CD4-positive, alpha-beta memory T cell (primary cell): ENCODE measurements around the gene VEGFB. TPM values are rescaled to one million over a fixed set of nuclear protein-coding genes. Genes with fewer than 3 reads are reported as not detected.
A peak's percentile ranks its signal among the peaks of the same experiment; 100 is the strongest.

Experiments used
- CTCF ChIA-PET: fragments of 350-600 bp; sonication (Branson Sonifier 250); formaldehyde crosslinking; loops from one replicate; lab custom pipeline; 2021; ENCODE audit warnings: inconsistent platforms; ENCODE audit not compliant: partially characterized antibody; lab: Charles Lee
- POLR2A ChIA-PET: fragments of 350-600 bp; sonication (Branson Sonifier 250); formaldehyde crosslinking; loops from one replicate; lab custom pipeline; 2021; ENCODE audit not compliant: partially characterized antibody; lab: Charles Lee
- DNase-seq, 5 donors: peaks; one replicate each; pipeline versions ENCODE4 v3.0.0 to v3.0.0-alpha.2; 2020 to 2022; ENCODE audit warnings: mixed read lengths in 1 of 5
- H3K27ac ChIP-seq: one replicate; pipeline ENCODE4 v1.7.0; 2013; ENCODE audit warnings: low read depth, low read length
- H3K27me3 ChIP-seq: 2 replicates; pipeline ENCODE4 v1.7.0; 2013; ENCODE audit warnings: mild to moderate bottlenecking, low read length, moderate library complexity; ENCODE audit not compliant: insufficient read depth
- H3K36me3 ChIP-seq: 2 replicates; pipeline ENCODE4 v1.7.0; 2013; ENCODE audit warnings: mild to moderate bottlenecking, low read length, moderate library complexity; ENCODE audit not compliant: insufficient read depth
- H3K4me1 ChIP-seq: 2 replicates; pipeline ENCODE4 v1.7.0; 2013; ENCODE audit warnings: mild to moderate bottlenecking, low read length, moderate library complexity; ENCODE audit not compliant: insufficient read depth
- H3K4me3 ChIP-seq, 2 donors: one replicate each; pipeline ENCODE4 v1.7.0; 2013; ENCODE audit warnings: low read length in 2 of 2, mild to moderate bottlenecking in 1 of 2
- H3K9me3 ChIP-seq, 2 donors: one replicate each; pipeline ENCODE4 v1.7.0; 2013; ENCODE audit warnings: low read length in 2 of 2, control low read depth in 1 of 2; ENCODE audit not compliant: control insufficient read depth in 1 of 2
- H3K27ac Mint-ChIP-seq, 7 donors: one replicate each; pipeline ENCODE4 v1.8.0; 2020 to 2021; ENCODE audit warnings: mixed read lengths in 7 of 7, mild to moderate bottlenecking in 6 of 7, inconsistent platforms in 3 of 7, moderate library complexity in 3 of 7
- H3K27me3 Mint-ChIP-seq, 2 donors: one replicate each; pipeline ENCODE4 v1.8.0; 2020 to 2021; ENCODE audit warnings: mixed read lengths in 2 of 2
- H3K36me3 Mint-ChIP-seq, 2 donors: one replicate each; pipeline ENCODE4 v1.8.0; 2020 to 2021; ENCODE audit warnings: mixed read lengths in 2 of 2, inconsistent platforms in 1 of 2, mild to moderate bottlenecking in 1 of 2
- H3K4me1 Mint-ChIP-seq, 4 donors: one replicate each; pipeline ENCODE4 v1.8.0; 2020 to 2021; ENCODE audit warnings: mixed read lengths in 4 of 4, mild to moderate bottlenecking in 1 of 4
- H3K4me3 Mint-ChIP-seq, 8 donors: one replicate each; pipeline ENCODE4 v1.8.0; 2020 to 2021; ENCODE audit warnings: mixed read lengths in 8 of 8, mild to moderate bottlenecking in 7 of 8, moderate library complexity in 6 of 8, inconsistent platforms in 3 of 8
- H3K9me3 Mint-ChIP-seq, 8 donors: one replicate each; pipeline ENCODE4 v1.8.0; 2020 to 2021; ENCODE audit warnings: mixed read lengths in 8 of 8, mild to moderate bottlenecking in 5 of 8, inconsistent platforms in 3 of 8, moderate library complexity in 1 of 8
- intact Hi-C: fragments of 100-400 bp; cut with micrococcal nuclease; formaldehyde crosslinking; loops from one replicate; pipeline ENCODE4 v1.15.1; 2023
- polyA plus RNA-seq, 2 donors: library from polyadenylated mRNA; unstranded; fragments of 300-500 nt; fragmentation: Illumina TruSeq; gene quantifications; one replicate each; pipeline ENCODE4 v1.2.3, GENCODE V29; 2021
- total RNA-seq, 2 experiments: library from RNA; stranded (reverse); gene quantifications; one replicate each; pipeline ENCODE4 v1.2.3, GENCODE V29; 2021

The VEGFB gene
- total RNA-seq (10 to 100 TPM; 96.8 to 97.3 TPM), polyA plus RNA-seq (10 to 100 TPM in 1 of 2 donors, 1 to 10 TPM in 1; 2.3 to 22.2 TPM)

- Mint-ChIP-seq H3K27ac (peak within 1 kb of the TSS; percentile 73 to 94 (median 91)), H3K9me3 (no peaks in the 10 kb centered on the region), H3K27me3 (no peaks in the 10 kb centered on the region), H3K4me1 (peaks cover 14 to 53% (median 35%) of the 10 kb centered on the region in 4 donors), H3K36me3 (peaks cover 0 to 25% of the 10 kb centered on the region in 2 donors), H3K4me3 (peak within 1 kb of the TSS; percentile 79 to 87 (median 82))
- intact Hi-C loops: loop anchor here (1.0 kb wide), 1 partner anchor 8 kb away; the partner anchor contains the start of genes NUDT22 and TRPT1
- no peaks in the 10 kb centered on the region for H3K27me3 ChIP-seq
- ChIA-PET CTCF (interaction anchor here (1.1 to 1.6 kb wide), 4 partner anchors 17 to 67 kb away, joined by 3 to 10 read pairs (median 5); partner anchors contain the start of genes CATSPERZ, FERMT3 and PLCB3), POLR2A (interaction anchor here (0.6 to 38.9 kb wide), 9 partner anchors 10 to 83 kb away, joined by 3 to 937 read pairs (median 9); partner anchors contain the start of genes BAD, FERMT3, FKBP2 and NUDT22)
- H3K9me3 ChIP-seq: no peaks in the 10 kb centered on the region
- DNase-seq: peak; percentile 62 to 76 (median 66)
- H3K4me3 ChIP-seq: peak within 1 kb of the TSS; percentile 57 to 58
- H3K4me1 ChIP-seq: peaks cover 42% of the 10 kb centered on the region
- H3K27ac ChIP-seq: peak within 1 kb of the TSS; percentile 71
- H3K36me3 ChIP-seq: peaks cover 7% of the 10 kb centered on the region
Measured at GRCh38 chr11:64233913-64234586, at the start of gene VEGFB. VEGFB (plus strand) TSS chr11:64234584; CDS start chr11:64234834, 250 bp downstream.

GRCh38 chr11:64185175-64185692 is 49.1 kb upstream of the VEGFB start:
- CTCF ChIA-PET: interaction anchor here (0.9 to 8.3 kb wide), 8 partner anchors 10 to 133 kb away, joined by 3 to 106 read pairs (median 4); partner anchors contain the start of genes CATSPERZ, DNAJC4, FERMT3 and PRDX5
- DNase-seq: no peak
- no peaks in the 10 kb centered on the region for H3K27me3 Mint-ChIP-seq
- H3K9me3 Mint-ChIP-seq: peaks cover 0 to 3% (median 0%) of the 10 kb centered on the region in 8 donors
- H3K9me3 ChIP-seq: no peaks in the 10 kb centered on the region
- peak overlapping the region; percentile 79 for H3K27ac ChIP-seq
- H3K4me1 Mint-ChIP-seq: peaks cover 9 to 48% (median 29%) of the 10 kb centered on the region in 4 donors
- peak overlapping the region; percentile 64 to 71 for H3K4me3 ChIP-seq
- H3K36me3 ChIP-seq: no peaks in the 10 kb centered on the region
- POLR2A ChIA-PET: interaction anchor here (0.6 to 6.0 kb wide), 32 partner anchors 9 to 1353 kb away, joined by 3 to 128 read pairs (median 5); partner anchors contain the start of genes BAD, CATSPERZ, CCDC88B and COX8A
- H3K4me1 ChIP-seq: peaks cover 29% of the 10 kb centered on the region
- peak overlapping the region; percentile 84 to 98 (median 92) for H3K27ac Mint-ChIP-seq
- intact Hi-C loops: loop anchor here (1.0 to 5.0 kb wide), 6 partner anchors 18 to 503 kb away; partner anchors contain the start of genes ESRRA, GPR137, MACROD1 and RTN3
- H3K4me3 Mint-ChIP-seq: peak overlapping the region; percentile 95 to 99 (median 97)
- H3K36me3 Mint-ChIP-seq: peaks cover 0 to 8% of the 10 kb centered on the region in 2 donors
- H3K27me3 ChIP-seq: no peaks in the 10 kb centered on the region

GRCh38 chr11:64185693-64186491 is 48.5 kb upstream of the VEGFB start, which contains the start of gene STIP1:
STIP1 (plus strand) TSS chr11:64186171; CDS start chr11:64186262, 91 bp downstream.
- H3K27ac Mint-ChIP-seq: peak within 1 kb of the TSS; percentile 91 to 98 (median 97)
- intact Hi-C loops: loop anchor here (1.0 to 5.0 kb wide), 9 partner anchors 18 to 504 kb away; partner anchors contain the start of genes ESRRA, FKBP2, GPR137 and MACROD1

GRCh38 chr11:64186492-64187165 is 47.8 kb upstream of the VEGFB start:
- H3K4me3 Mint-ChIP-seq: no peak overlapping the region

More at GRCh38 chr11:64185693-64186491, 48.5 kb upstream of the VEGFB start, which contains the start of gene STIP1:
- peak; percentile 99 to 100 (median 99) for DNase-seq
- peaks cover 0 to 3% (median 0%) of the 10 kb centered on the region in 8 donors for H3K9me3 Mint-ChIP-seq
- Histone ChIP-seq H3K36me3 (no peaks in the 10 kb centered on the region), H3K9me3 (no peaks in the 10 kb centered on the region), H3K4me1 (peaks cover 29% of the 10 kb centered on the region), H3K27me3 (no peaks in the 10 kb centered on the region), H3K4me3 (peak within 1 kb of the TSS; percentile 64 to 71), H3K27ac (peak within 1 kb of the TSS; percentile 79)
- H3K27me3 Mint-ChIP-seq: no peaks in the 10 kb centered on the region
- POLR2A ChIA-PET: interaction anchor here (0.7 to 6.0 kb wide), 33 partner anchors 10 to 1354 kb away, joined by 3 to 128 read pairs (median 5); partner anchors contain the start of genes BAD, CATSPERZ, CCDC88B and COX8A
- H3K36me3 Mint-ChIP-seq: peaks cover 0 to 12% of the 10 kb centered on the region in 2 donors
- CTCF ChIA-PET: interaction anchor here (1.0 to 8.3 kb wide), 7 partner anchors 9 to 132 kb away, joined by 3 to 106 read pairs (median 4); partner anchors contain the start of genes CATSPERZ, DNAJC4, FERMT3 and PRDX5
- H3K4me3 Mint-ChIP-seq: peak within 1 kb of the TSS; percentile 95 to 99 (median 97)
- H3K4me1 Mint-ChIP-seq: peaks cover 11 to 52% (median 33%) of the 10 kb centered on the region in 4 donors

GRCh38 chr11:64192434-64192833 is 42.0 kb upstream of the VEGFB start:
- no peaks in the 10 kb centered on the region for H3K9me3 Mint-ChIP-seq
- H3K4me3 ChIP-seq: no peak overlapping the region
- no peaks in the 10 kb centered on the region for H3K9me3 ChIP-seq
- no peak overlapping the region for H3K27ac Mint-ChIP-seq
- no peaks in the 10 kb centered on the region for H3K27me3 Mint-ChIP-seq
- CTCF ChIA-PET: interaction anchor here (0.8 to 8.3 kb wide), 7 partner anchors 13 to 150 kb away, joined by 3 to 106 read pairs (median 9); partner anchors contain the start of genes CATSPERZ and FERMT3
- POLR2A ChIA-PET: interaction anchor here (0.7 to 1.5 kb wide), 2 partner anchors 12 to 108 kb away, joined by 3 read pairs; partner anchors contain the start of gene CATSPERZ
- DNase-seq: no peak
- peaks cover 29 to 52% of the 10 kb centered on the region in 2 donors for H3K36me3 Mint-ChIP-seq
- no peak overlapping the region for H3K4me3 Mint-ChIP-seq
- intact Hi-C loops: no loop called here
- no peaks in the 10 kb centered on the region for H3K27me3 ChIP-seq
- peaks cover 16% of the 10 kb centered on the region for H3K4me1 ChIP-seq
- peaks cover 49% of the 10 kb centered on the region for H3K36me3 ChIP-seq
- peaks cover 8 to 45% (median 18%) of the 10 kb centered on the region in 4 donors for H3K4me1 Mint-ChIP-seq
- H3K27ac ChIP-seq: no peak overlapping the region

More at GRCh38 chr11:64186492-64187165, 47.8 kb upstream of the VEGFB start:
- Histone ChIP-seq H3K4me1 (peaks cover 30% of the 10 kb centered on the region), H3K9me3 (no peaks in the 10 kb centered on the region), H3K27me3 (no peaks in the 10 kb centered on the region), H3K27ac (no peak overlapping the region), H3K36me3 (no peaks in the 10 kb centered on the region), H3K4me3 (no peak overlapping the region)
- peak; percentile 28 to 64 (median 36) for DNase-seq
- peaks cover 0 to 12% of the 10 kb centered on the region in 2 donors for H3K36me3 Mint-ChIP-seq
- no peaks in the 10 kb centered on the region for H3K27me3 Mint-ChIP-seq
- intact Hi-C loops: loop anchor here (1.0 to 5.0 kb wide), 4 partner anchors 40 to 504 kb away; partner anchors contain the start of genes FKBP2, NUDT22, OTUB1 and RTN3
- H3K4me1 Mint-ChIP-seq: peaks cover 11 to 51% (median 32%) of the 10 kb centered on the region in 4 donors
- peak overlapping the region in 1 of 7 donors; percentile 91 for H3K27ac Mint-ChIP-seq
- H3K9me3 Mint-ChIP-seq: peaks cover 0 to 3% (median 0%) of the 10 kb centered on the region in 8 donors
- ChIA-PET POLR2A (interaction anchor here (0.8 to 6.0 kb wide), 31 partner anchors 10 to 1355 kb away, joined by 3 to 128 read pairs (median 5); partner anchors contain the start of genes BAD, CCDC88B, COX8A and ESRRA), CTCF (interaction anchor here (1.0 to 8.3 kb wide), 8 partner anchors 9 to 131 kb away, joined by 3 to 106 read pairs (median 4); partner anchors contain the start of genes CATSPERZ, FERMT3, PRDX5 and TRMT112)
